Transverse colon (tissue), 4 donors: ENCODE measurements around the gene LAMTOR2. TPM values are rescaled to one million over a fixed set of nuclear protein-coding genes. Genes with fewer than 3 reads are reported as not detected.

Experiments
- DNase-seq: peaks from one replicate; pipeline ENCODE4 v3.0.0-alpha.2; 2019
- H3K27ac ChIP-seq, 4 donors: fragments of 200-600 bp; sonication (generic); 2 replicates each; pipeline ENCODE4 v1.5.1; 2016 to 2018; ENCODE audit warnings: inconsistent platforms in 4 of 4
- H3K27me3 ChIP-seq: fragments of 200-600 bp; sonication (generic); 2 replicates; pipeline ENCODE4 v1.5.1; 2017; ENCODE audit warnings: inconsistent platforms
- H3K36me3 ChIP-seq, 4 donors: fragments of 200-600 bp; sonication (generic); 2 replicates each; pipeline ENCODE4 v1.5.1; 2017 to 2019; ENCODE audit warnings: inconsistent platforms in 4 of 4
- H3K4me1 ChIP-seq, 4 donors: fragments of 200-600 bp; sonication (generic); 2 replicates each; pipeline ENCODE4 v1.5.1; 2017 to 2020; ENCODE audit warnings: inconsistent platforms in 4 of 4
- H3K4me3 ChIP-seq, 4 donors: fragments of 200-600 bp; sonication (generic); 1 replicate in 1 of 4; 2 replicates in 3 of 4; pipeline versions ENCODE4 v1.5.1 to v1.6.1; 2017 to 2019; ENCODE audit warnings: inconsistent platforms in 4 of 4
- H3K9me3 ChIP-seq, 2 donors: fragments of 200-600 bp; sonication (generic); 2 replicates each; pipeline ENCODE4 v1.5.1; 2017 to 2019; ENCODE audit warnings: inconsistent platforms in 2 of 2
- EP300 ChIP-seq: sonication (generic); formaldehyde crosslinking; IDR thresholded peaks from one replicate; pipeline ENCODE4 v1.6.1; 2017; ENCODE audit warnings: antibody characterized with exemption, low read depth
- POLR2A ChIP-seq: fragments of 450-650 bp; IDR thresholded peaks from one replicate; pipeline ENCODE4 v1.6.1; 2016; ENCODE audit warnings: antibody characterized with exemption, mild to moderate bottlenecking, moderate library complexity
- POLR2AphosphoS5 ChIP-seq, 3 donors: sonication (generic); formaldehyde crosslinking; IDR thresholded peaks; one replicate each; pipeline ENCODE4 v1.6.1; 2016; ENCODE audit warnings: antibody characterized with exemption in 3 of 3
- WGBS, 2 donors: methylation state at CpG; one replicate each; pipeline ENCODE4 v1.1.5; 2018; ENCODE audit warnings: low coverage in 1 of 2; 5-methylcytosine and 5-hydroxymethylcytosine counted together
- in situ Hi-C, 4 donors: fragments of 200-750 bp; cut with MboI; loops; one replicate each; pipeline versions ENCODE4 v1.15.0 to v1.15.1; 2017; ENCODE audit warnings: low sequenced_read_pairs in 3 of 4, low pct_ligation_motif_present in 1 of 4, low pct_unique_long_range_greater_than_20kb in 1 of 4
- intact Hi-C: fragments of 100-400 bp; cut with DNase I; formaldehyde crosslinking; loops from one replicate; pipeline ENCODE4 v1.15.1; 2023; ENCODE audit warnings: low total_unique reads
- total RNA-seq, 4 donors: library from RNA; depleted of rRNA; stranded (reverse); fragments of >200 nt; gene quantifications; one replicate each; pipeline ENCODE4 v1.1.0, GENCODE V29; 2016
- TF ChIP-seq, protein P1 (sequence below), 5 experiments: fragments of 200-600 bp in 3 of 5; fragments of 450-650 bp in 2 of 5; sonication (generic) in 3 of 5; IDR thresholded peaks; 1 replicate in 2 of 5; 2 replicates in 3 of 5; pipeline ENCODE4 v1.5.1; 2016 to 2017; ENCODE audit warnings: antibody characterized with exemption in 5 of 5, inconsistent platforms in 3 of 5, mild to moderate bottlenecking in 2 of 5, moderate library complexity in 1 of 5

LAMTOR2 gene
- total RNA-seq, 4 donors from 2014 or later = 20.9 to 70.9 (median 47.5) TPM

DNA sequence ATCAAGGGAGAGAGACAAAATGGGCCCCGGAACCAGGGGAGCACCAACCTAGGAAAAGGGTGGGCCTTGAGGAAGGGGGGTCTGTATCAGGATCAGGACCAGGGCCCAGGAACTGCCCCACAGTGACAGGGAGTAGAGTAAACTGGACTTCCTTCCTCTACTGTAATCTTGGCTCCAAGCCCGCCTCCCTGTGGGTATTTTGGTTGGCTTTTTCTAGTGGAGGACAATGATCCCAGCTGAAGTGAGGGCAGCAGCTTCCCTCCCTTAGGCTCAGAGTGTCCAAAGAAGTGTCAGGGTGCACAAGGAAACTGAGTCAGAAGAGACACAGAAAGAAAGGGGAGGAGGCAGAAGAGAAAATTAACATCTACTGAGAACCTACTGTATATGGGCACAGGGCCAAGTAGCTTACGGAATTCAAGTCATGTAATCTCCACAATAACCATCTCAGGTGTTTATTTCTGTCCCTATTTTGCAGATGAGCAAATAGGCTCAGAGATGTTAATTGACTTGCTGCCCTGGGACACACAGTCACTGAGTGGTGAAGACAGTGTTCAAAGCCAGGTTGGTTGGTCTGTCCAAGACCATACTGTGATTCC lies 5.8 kb upstream of the LAMTOR2 start:
- Histone ChIP-seq H3K9me3 (no peaks in the 10 kb centered on the region), H3K4me1 (peaks cover 0 to 5% (median 0%) of the 10 kb centered on the region in 4 donors), H3K4me3 (no peak overlapping the region), H3K27ac (no peak overlapping the region), H3K27me3 (no peaks in the 10 kb centered on the region), H3K36me3 (no peaks in the 10 kb centered on the region)
- in situ Hi-C loops (no loop called here), intact Hi-C loops (no loop called here)
- TF ChIP-seq, protein P1, sequence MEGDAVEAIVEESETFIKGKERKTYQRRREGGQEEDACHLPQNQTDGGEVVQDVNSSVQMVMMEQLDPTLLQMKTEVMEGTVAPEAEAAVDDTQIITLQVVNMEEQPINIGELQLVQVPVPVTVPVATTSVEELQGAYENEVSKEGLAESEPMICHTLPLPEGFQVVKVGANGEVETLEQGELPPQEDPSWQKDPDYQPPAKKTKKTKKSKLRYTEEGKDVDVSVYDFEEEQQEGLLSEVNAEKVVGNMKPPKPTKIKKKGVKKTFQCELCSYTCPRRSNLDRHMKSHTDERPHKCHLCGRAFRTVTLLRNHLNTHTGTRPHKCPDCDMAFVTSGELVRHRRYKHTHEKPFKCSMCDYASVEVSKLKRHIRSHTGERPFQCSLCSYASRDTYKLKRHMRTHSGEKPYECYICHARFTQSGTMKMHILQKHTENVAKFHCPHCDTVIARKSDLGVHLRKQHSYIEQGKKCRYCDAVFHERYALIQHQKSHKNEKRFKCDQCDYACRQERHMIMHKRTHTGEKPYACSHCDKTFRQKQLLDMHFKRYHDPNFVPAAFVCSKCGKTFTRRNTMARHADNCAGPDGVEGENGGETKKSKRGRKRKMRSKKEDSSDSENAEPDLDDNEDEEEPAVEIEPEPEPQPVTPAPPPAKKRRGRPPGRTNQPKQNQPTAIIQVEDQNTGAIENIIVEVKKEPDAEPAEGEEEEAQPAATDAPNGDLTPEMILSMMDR (IDR thresholded peaks at IDR 0.05) = no peak
- TF ChIP-seq POLR2A (no peak), EP300 (no peak)
- no peak for DNase-seq
- WGBS, 2 donors = 50 to 83% methylated on average over 1 to 3 of the region's 3 CpGs

DNA sequence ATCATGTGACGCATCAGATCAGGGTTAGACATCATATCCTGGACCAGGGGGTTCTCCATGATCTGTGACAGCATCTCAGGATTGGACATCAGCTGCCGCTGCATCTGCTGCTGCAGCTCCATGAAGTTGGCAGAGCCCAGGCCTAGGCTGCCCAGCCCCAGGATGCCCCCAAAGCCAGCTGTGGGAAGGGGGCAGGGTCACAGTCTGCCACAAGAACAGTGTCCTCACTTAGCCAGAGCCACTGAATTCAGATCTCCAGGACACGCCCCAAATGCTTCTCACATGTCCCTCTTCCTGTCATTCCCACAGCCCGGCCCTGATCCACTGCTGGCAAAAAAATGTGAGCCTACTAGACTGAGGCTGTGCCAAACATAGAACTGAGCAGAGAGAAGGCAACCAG lies 4.2 kb upstream of the LAMTOR2 start:
- TF ChIP-seq POLR2AphosphoS5 (IDR thresholded peaks at IDR 0.05) = no peak
- no peak for TF ChIP-seq EP300
- TF ChIP-seq, protein P1 (IDR thresholded peaks at IDR 0.05) = no peak
- TF ChIP-seq POLR2A = no peak
- in situ Hi-C loops = no loop called here
- peaks cover 0 to 7% (median 3%) of the 10 kb centered on the region in 4 donors for H3K4me1 ChIP-seq

DNA sequence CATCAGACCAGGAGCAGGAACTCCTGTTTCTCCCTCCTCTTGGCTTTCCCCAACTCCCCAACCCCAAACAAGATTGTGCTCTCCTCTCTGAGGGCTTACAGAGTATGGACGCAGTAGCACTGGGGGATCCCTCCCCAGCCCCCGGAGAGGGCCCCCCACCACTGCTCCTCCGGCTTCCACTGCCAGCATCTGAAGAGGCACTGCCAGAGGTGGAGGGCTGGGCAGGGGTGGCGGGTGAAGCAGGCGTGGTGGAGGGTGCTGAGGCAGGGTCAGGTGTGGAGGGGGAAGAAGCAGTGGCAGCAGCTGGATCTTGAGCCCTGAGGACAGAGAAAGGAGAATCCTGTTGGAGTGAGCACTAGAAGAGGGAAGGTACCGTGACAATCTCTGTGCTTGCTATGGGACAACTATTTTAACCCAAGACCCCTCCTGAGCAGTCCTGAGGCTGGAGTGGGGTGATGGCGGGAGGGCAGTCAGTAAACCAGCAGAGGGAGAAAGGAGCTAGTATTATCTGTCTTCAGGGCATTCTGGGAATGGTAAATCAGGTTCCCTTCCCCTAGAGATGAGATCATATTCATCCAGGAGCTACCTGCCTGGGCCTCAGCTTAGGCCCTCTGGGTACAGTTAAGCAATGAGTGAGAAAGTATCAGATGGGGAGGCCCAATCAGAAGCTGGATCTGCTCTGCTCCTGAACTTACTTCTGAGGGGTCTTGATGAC lies 3.4 kb upstream of the LAMTOR2 start:
- no peak overlapping the region for H3K4me3 ChIP-seq
- H3K4me1 ChIP-seq = peaks cover 0 to 15% (median 10%) of the 10 kb centered on the region in 4 donors
- DNase-seq = no peak
- TF ChIP-seq, protein P1 (IDR thresholded peaks at IDR 0.05) = no peak
- TF ChIP-seq POLR2AphosphoS5 (IDR thresholded peaks at IDR 0.05) (no peak), EP300 (no peak), POLR2A (no peak)
- intact Hi-C loops = no loop called here
- no peak overlapping the region for H3K27ac ChIP-seq
- H3K27me3 ChIP-seq = no peaks in the 10 kb centered on the region
- no peaks in the 10 kb centered on the region for H3K9me3 ChIP-seq
- in situ Hi-C loops = no loop called here
- 90% methylated on average over 7 of the region's 7 CpGs; no CpG with 5 or more reads in 1 of the 2 donors for WGBS, 2 donors
- no peaks in the 10 kb centered on the region for H3K36me3 ChIP-seq

More for the DNA sequence above, 4.2 kb upstream of the LAMTOR2 start:
- no peak overlapping the region for H3K4me3 ChIP-seq
- H3K36me3 ChIP-seq = no peaks in the 10 kb centered on the region
- no peak for DNase-seq
- intact Hi-C loops = no loop called here
- H3K9me3 ChIP-seq = no peaks in the 10 kb centered on the region
- H3K27ac ChIP-seq = no peak overlapping the region
- no peaks in the 10 kb centered on the region for H3K27me3 ChIP-seq
- 60 to 86% methylated on average over 1 to 4 of the region's 4 CpGs for WGBS, 2 donors

DNA sequence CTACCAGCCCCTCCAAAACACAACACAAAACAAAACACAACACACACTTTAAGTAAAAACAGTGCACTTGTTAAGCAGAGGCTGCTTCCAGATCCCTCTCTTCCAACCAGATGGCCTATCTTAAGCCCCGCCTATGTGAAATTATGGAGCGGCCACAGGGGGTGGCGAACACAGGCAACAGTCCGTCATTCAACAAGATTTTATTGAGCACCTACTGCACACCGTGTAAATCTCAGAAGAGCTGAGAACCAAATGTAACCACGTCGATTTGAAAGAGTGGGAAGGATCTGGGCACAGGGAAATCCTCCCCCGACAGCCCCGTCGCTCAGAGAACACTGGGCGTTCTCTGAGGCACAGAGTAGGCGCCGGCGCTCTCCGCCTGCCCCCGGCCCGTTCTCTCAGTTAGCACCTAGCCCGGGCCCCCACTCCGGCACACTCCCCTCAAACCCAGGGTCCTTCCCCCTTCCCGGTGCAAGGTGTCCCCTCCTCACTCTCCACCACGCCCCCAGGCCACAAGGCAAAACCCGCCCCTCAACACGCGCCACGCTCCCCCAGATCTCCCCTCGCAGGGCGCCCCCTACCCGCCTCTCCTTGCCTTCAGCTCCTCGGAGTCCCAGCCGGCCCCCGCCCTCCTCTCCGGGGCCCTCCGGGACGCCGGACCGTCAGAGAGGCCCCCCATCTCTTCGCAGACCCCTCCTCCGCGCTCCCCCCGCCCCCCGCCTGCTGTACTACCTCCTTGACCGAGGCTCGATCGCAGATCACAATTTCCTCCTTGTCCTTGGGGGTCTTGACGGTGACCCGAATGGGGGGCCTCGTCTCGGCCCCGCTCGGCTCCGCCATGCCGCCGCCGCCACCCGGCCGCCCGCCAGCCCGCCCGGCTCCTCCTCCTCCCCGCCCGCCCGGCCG lies 1.5 kb upstream of the LAMTOR2 start:
- WGBS, 2 donors = 0% methylated on average over 43 of the region's 63 CpGs; no CpG with 5 or more reads in 1 of the 2 donors
- Histone ChIP-seq H3K4me3 (peak overlapping the region; percentile 70 to 96 (median 78)), H3K4me1 (peaks cover 0 to 16% (median 10%) of the 10 kb centered on the region in 4 donors), H3K36me3 (no peaks in the 10 kb centered on the region), H3K27me3 (no peaks in the 10 kb centered on the region), H3K27ac (peak overlapping the region; percentile 95 to 98 (median 96)), H3K9me3 (no peaks in the 10 kb centered on the region)
- peak; percentile 68 for DNase-seq
- in situ Hi-C loops = no loop called here
- TF ChIP-seq POLR2A (no peak), EP300 (no peak)
- TF ChIP-seq, protein P1 (IDR thresholded peaks at IDR 0.05) = peak in 3 of 5 experiments; percentile 9 to 32 (median 11)
- intact Hi-C loops = no loop called here
